GM12892 (cell line): ENCODE data around the gene SEC14L1.

Experiments
- POLR2A ChIP-seq: IDR thresholded peaks from 2 replicates; pipeline ENCODE4 v1.6.1; 2011; ENCODE audit warnings: low read depth, low read length, control low read depth
- TAF1 ChIP-seq: IDR thresholded peaks from 2 replicates; pipeline ENCODE4 v1.6.1; 2011; ENCODE audit warnings: low read depth, mild to moderate bottlenecking, control low read depth, low read length, borderline replicate concordance

GRCh38 chr17:77228816-77229215 is 88.0 kb downstream of the SEC14L1 start:
- TF ChIP-seq POLR2A: no peak
- no peak for TF ChIP-seq TAF1
